Ascending aorta (tissue), 2 donors: ENCODE results near the gene NGEF. TPM values are rescaled to one million over a fixed set of nuclear protein-coding genes. Genes with fewer than 3 reads are reported as not detected.

Source experiments
- DNase-seq, 2 donors: peaks; one replicate each; pipeline ENCODE4 v3.0.0-alpha.2; 2019; ENCODE audit warnings: low spot score in 2 of 2
- H3K27ac ChIP-seq, 2 donors: fragments of 200-600 bp; sonication (generic); one replicate each; pipeline ENCODE4 v1.5.1; 2016 to 2017; ENCODE audit warnings: mild to moderate bottlenecking in 1 of 2
- H3K27me3 ChIP-seq: fragments of 200-600 bp; sonication (generic); one replicate; pipeline ENCODE4 v1.5.1; 2017
- H3K36me3 ChIP-seq, 2 donors: fragments of 200-600 bp; sonication (generic); one replicate each; pipeline ENCODE4 v1.5.1; 2016
- H3K4me1 ChIP-seq, 2 donors: fragments of 200-600 bp; sonication (generic); one replicate each; pipeline ENCODE4 v1.5.1; 2016 to 2017; ENCODE audit warnings: mild to moderate bottlenecking in 1 of 2
- H3K4me3 ChIP-seq, 2 donors: fragments of 200-600 bp; sonication (generic); one replicate each; pipeline ENCODE4 v1.5.1; 2016 to 2017; ENCODE audit warnings: mild to moderate bottlenecking in 1 of 2
- H3K9me3 ChIP-seq, 2 donors: fragments of 200-600 bp; sonication (generic); one replicate each; pipeline ENCODE4 v1.5.1; 2016
- intact Hi-C: fragments of 100-400 bp; cut with DNase I; formaldehyde crosslinking; loops from one replicate; pipeline ENCODE4 v1.15.1; 2023
- total RNA-seq: library from RNA; depleted of rRNA; stranded (reverse); fragments of >200 nt; gene quantifications from one replicate; pipeline ENCODE4 v1.1.0, GENCODE V29; 2016
- TF ChIP-seq, protein P1 (sequence below), 3 experiments: fragments of 200-600 bp in 2 of 3; fragments of 450-650 bp in 1 of 3; sonication (generic) in 2 of 3; IDR thresholded peaks; one replicate each; pipeline ENCODE4 v1.5.1; 2016 to 2019; ENCODE audit warnings: antibody characterized with exemption in 3 of 3, mild to moderate bottlenecking in 1 of 3, moderate library complexity in 1 of 3

Gene NGEF
- total RNA-seq, 1 donor from 2014 or later: 0.43 TPM

DNA sequence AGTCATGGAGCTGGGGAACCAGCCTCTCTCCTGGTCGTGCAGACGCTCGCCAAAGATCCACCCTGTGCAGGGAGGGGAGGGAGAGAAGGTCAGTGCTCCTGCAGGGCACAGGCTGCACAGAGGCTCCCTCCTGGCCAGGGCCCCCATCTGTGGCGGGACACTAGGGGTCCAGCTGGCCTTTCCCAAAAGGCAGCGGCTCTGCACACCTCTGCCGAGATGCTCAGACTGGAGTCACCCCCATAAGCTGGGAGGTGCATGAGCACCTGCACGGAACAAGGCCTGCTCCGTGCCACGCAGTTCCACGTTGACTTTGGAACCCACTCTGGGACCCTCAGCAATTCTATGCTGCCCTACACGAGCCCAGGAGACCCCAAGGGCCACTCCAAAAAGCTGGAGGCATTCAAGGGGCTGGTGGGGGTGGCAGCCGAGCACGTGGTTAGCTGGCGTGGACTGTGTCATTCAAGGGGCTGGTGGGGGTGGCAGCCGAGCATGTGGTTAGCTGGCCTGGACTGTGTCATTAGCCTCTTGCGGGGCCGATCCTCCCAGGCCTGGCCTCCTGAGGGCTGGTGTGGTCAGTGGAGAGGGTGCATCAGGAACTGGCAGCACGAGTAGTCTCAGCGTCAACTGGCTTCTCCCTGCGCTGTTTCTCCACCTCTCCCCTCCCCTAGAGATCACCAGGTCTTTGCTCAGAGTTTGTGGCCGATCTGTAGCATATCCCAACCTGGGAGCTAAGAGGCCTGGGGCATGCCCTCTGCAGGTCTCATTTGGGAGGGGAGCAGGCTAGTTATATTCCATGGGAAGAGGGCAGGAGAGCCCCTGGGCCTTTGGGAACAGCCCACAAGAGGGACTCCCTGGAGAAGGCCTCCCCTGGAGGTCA, 133.2 kb downstream of the NGEF start:
- H3K27me3 ChIP-seq: peaks cover 3% of the 10 kb centered on the region

DNA sequence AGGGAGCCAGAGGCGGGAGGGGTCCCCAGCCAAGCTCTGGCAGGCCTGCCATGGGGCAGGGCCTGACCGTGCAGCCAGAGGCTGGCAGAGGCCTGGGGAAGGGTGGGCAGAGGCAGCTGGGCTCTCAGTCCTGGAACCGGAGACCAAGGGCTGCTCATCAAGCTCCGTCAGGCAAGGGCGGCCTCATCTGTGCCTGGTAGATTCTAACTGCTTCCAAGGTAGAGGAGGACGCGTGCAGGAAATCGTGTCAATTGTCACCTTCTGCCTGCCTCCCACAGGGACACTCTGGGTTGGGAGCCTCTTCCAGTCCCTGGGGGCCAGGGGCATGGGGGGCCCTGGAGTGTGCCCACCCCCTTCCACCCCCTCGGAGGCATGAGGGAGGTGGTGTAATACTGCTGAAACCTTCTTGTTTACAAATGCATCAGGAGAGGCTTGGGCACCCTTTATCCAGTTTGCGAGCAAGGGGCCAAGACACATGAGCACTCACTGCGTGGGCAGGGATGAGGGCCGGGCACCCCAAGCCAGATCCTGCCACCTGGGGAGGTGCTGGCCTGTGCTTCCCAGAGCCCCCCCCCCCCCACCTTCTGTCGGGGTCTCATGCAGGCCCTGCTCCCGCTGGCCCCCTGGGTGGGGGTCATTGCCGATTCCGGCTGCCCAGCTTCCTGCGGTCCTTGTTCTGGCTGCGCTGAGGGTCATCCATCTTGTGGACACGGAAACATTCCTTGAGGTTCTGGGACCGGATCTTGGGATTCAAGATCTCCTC, 134.0 kb downstream of the NGEF start:
- no peak overlapping the region for H3K27ac ChIP-seq
- intact Hi-C loops: no loop called here
- TF ChIP-seq, protein P1, sequence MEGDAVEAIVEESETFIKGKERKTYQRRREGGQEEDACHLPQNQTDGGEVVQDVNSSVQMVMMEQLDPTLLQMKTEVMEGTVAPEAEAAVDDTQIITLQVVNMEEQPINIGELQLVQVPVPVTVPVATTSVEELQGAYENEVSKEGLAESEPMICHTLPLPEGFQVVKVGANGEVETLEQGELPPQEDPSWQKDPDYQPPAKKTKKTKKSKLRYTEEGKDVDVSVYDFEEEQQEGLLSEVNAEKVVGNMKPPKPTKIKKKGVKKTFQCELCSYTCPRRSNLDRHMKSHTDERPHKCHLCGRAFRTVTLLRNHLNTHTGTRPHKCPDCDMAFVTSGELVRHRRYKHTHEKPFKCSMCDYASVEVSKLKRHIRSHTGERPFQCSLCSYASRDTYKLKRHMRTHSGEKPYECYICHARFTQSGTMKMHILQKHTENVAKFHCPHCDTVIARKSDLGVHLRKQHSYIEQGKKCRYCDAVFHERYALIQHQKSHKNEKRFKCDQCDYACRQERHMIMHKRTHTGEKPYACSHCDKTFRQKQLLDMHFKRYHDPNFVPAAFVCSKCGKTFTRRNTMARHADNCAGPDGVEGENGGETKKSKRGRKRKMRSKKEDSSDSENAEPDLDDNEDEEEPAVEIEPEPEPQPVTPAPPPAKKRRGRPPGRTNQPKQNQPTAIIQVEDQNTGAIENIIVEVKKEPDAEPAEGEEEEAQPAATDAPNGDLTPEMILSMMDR (IDR thresholded peaks at IDR 0.05): no peak
- no peak for DNase-seq
- no peaks in the 10 kb centered on the region for H3K9me3 ChIP-seq
- H3K4me3 ChIP-seq: no peak overlapping the region
- H3K4me1 ChIP-seq: no peaks in the 10 kb centered on the region
- peaks cover 3% of the 10 kb centered on the region for H3K27me3 ChIP-seq
- H3K36me3 ChIP-seq: no peaks in the 10 kb centered on the region

More for the DNA sequence above, 133.2 kb downstream of the NGEF start:
- no peaks in the 10 kb centered on the region for H3K36me3 ChIP-seq
- no peak overlapping the region for H3K27ac ChIP-seq
- H3K9me3 ChIP-seq: no peaks in the 10 kb centered on the region
- intact Hi-C loops: no loop called here
- TF ChIP-seq, protein P1 (IDR thresholded peaks at IDR 0.05): no peak
- no peak overlapping the region for H3K4me3 ChIP-seq
- no peaks in the 10 kb centered on the region for H3K4me1 ChIP-seq
- no peak for DNase-seq

DNA sequence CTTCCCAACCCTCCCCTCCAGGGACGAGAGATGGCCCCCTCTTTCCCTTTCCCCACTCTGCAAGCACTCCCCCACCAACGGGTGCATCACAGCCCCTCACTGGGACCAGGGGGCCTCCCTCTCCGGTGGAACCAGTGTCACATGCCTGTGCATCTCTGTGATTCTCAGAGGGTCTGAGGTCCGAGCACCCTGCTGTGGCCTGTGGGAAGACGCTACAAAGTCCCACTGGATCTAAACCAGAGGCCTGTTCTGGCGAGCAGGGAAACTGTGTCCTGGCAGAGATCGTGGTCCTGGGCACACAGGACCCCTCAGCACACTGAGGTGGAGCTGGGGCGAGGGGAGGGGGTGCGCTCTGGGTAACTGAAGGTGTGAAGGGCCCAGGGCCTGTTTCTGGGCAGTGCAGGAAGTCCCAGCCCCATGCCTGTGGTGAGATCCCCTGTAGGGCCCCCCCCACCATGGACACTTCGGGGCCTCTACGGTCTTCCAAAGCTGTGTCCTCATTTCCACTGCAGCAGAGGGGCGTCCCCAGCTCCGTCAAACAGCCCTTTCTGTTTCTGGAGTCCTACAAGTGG, 135.0 kb downstream of the NGEF start:
- Histone ChIP-seq H3K4me1 (no peaks in the 10 kb centered on the region), H3K36me3 (no peaks in the 10 kb centered on the region), H3K4me3 (no peak overlapping the region), H3K27ac (no peak overlapping the region), H3K27me3 (peaks cover 3% of the 10 kb centered on the region), H3K9me3 (no peaks in the 10 kb centered on the region)
- DNase-seq: no peak
- TF ChIP-seq, protein P1 (IDR thresholded peaks at IDR 0.05): no peak
- intact Hi-C loops: no loop called here

DNA sequence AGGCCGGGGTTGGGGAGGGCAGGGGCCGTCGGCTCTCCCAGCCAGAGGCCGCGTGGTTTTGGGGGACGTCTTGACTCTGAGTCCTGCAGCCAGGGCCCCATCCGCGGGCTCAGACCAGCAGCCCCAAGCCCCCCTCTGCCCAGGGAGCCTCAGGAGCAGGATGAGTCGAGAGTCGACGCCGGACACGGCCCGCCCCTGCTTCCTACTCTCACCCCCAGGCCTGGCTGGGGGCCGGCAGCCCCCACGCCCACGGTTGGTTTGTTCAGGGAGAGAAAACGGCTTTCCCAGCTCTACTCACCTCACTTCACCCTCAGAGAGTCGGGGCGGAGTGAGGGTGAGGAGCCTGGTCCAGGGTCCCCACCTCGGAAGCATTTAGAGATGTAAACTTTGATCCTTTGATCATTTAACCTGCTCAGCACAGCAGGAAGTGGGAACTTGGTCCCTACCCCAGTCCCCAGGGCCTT, 136.0 kb downstream of the NGEF start:
- no peak overlapping the region for H3K27ac ChIP-seq
- TF ChIP-seq, protein P1 (IDR thresholded peaks at IDR 0.05): no peak
- H3K27me3 ChIP-seq: peaks cover 3% of the 10 kb centered on the region
- no peaks in the 10 kb centered on the region for H3K4me1 ChIP-seq
- DNase-seq: no peak
- intact Hi-C loops: no loop called here
- no peaks in the 10 kb centered on the region for H3K36me3 ChIP-seq
- H3K9me3 ChIP-seq: no peaks in the 10 kb centered on the region
- peak overlapping the region in 1 of 2 donors; percentile 59 for H3K4me3 ChIP-seq

DNA sequence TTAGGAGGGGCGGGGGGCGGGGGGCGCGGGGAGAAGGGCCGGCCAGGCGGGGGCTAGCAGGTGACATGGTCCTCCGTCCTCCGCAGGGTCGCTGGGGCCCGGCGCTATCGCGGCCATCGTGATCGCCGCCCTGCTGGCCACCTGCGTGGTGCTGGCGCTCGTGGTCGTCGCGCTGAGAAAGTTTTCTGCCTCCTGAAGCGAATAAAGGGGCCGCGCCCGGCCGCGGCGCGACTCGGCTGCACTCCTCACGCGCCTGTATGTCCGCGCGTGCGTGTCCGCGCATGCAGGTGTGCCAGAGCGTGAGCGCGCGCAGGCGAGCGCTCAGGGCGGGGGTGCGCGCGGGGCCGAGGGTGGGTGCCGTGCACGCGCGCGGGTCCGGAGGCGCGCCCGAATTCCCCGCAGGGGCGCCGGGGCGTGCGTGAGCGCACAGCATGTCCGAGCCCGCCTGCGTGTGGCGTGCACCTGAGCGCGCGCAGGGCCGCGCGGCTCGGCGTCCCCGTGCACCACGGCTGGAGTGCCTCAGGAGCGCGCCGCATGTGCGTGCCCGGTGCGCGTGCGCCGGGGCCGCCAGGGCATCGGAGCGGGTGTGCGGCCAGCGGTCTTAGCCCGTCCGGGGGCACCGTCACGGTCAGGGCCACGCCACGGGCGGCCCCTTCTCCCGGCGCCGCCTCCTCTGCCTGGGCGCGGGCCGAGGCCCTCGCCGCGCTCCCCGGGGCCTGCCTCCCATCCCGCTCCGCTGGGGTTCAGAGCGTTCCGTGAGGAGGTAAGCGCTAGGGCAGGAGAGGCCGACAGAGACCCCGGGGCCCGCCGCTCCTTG, 136.7 kb downstream of the NGEF start:
- H3K4me1 ChIP-seq: no peaks in the 10 kb centered on the region
- H3K36me3 ChIP-seq: no peaks in the 10 kb centered on the region
- peaks cover 3% of the 10 kb centered on the region for H3K27me3 ChIP-seq
- DNase-seq: no peak
- H3K27ac ChIP-seq: no peak overlapping the region
- no peaks in the 10 kb centered on the region for H3K9me3 ChIP-seq
- peak overlapping the region; percentile 56 to 59 for H3K4me3 ChIP-seq
- TF ChIP-seq, protein P1 (IDR thresholded peaks at IDR 0.05): no peak
- intact Hi-C loops: no loop called here
